OCI-LY1 (cell line): ENCODE results near the gene GABBR1.

Source experiments
- H2AFZ ChIP-seq: fragments of 200-600 bp; sonication (generic), shearing (Covaris generic); 2 replicates; pipeline ENCODE4 v1.6.0; 2014; ENCODE audit warnings: antibody characterized with exemption, mild to moderate bottlenecking, low read length
- H3F3A ChIP-seq: fragments of 200-600 bp; sonication (generic), shearing (Covaris generic); 2 replicates; pipeline ENCODE4 v1.6.0; 2014; ENCODE audit warnings: mild to moderate bottlenecking, antibody characterized with exemption, low read length, moderate library complexity; ENCODE audit not compliant: insufficient read depth
- H3K27ac ChIP-seq: fragments of 200-600 bp; sonication (generic); 2 replicates; pipeline ENCODE4 v1.5.1; 2014; ENCODE audit warnings: low read length, mixed run types, mild to moderate bottlenecking, low read depth; ENCODE audit not compliant: poor library complexity, severe bottlenecking
- H3K27me3 ChIP-seq: fragments of 200-600 bp; sonication (generic); 2 replicates; pipeline ENCODE4 v1.6.0; 2014; ENCODE audit warnings: antibody characterized with exemption, mild to moderate bottlenecking, low read length, moderate library complexity; ENCODE audit not compliant: insufficient read depth
- H3K36me3 ChIP-seq: fragments of 200-600 bp; sonication (generic); 2 replicates; pipeline ENCODE4 v1.6.1; 2014; ENCODE audit warnings: mild to moderate bottlenecking, antibody characterized with exemption, low read length, moderate library complexity, mixed read lengths; ENCODE audit not compliant: insufficient read depth
- H3K4me1 ChIP-seq: fragments of 200-600 bp; sonication (generic); 2 replicates; pipeline ENCODE4 v1.5.1; 2014; ENCODE audit warnings: mild to moderate bottlenecking, low read length, moderate library complexity; ENCODE audit not compliant: insufficient read depth, severe bottlenecking
- H3K4me2 ChIP-seq: fragments of 200-600 bp; sonication (generic), shearing (Covaris generic); 2 replicates; pipeline ENCODE4 v1.6.1; 2014; ENCODE audit warnings: low read length
- H3K4me3 ChIP-seq: fragments of 200-600 bp; sonication (generic); 2 replicates; pipeline ENCODE4 v1.5.1; 2014; ENCODE audit warnings: low read length, low read depth, mild to moderate bottlenecking, mixed read lengths; ENCODE audit not compliant: poor library complexity, severe bottlenecking
- H3K79me2 ChIP-seq: fragments of 200-600 bp; shearing (Covaris generic); 2 replicates; pipeline ENCODE4 v1.6.1; 2016; ENCODE audit warnings: mixed run types, low read length, mixed read lengths; ENCODE audit not compliant: insufficient read depth
- H3K9ac ChIP-seq: fragments of 200-600 bp; sonication (generic), shearing (Covaris generic); 2 replicates; pipeline ENCODE4 v1.6.1; 2014; ENCODE audit warnings: mild to moderate bottlenecking, low read length, mixed read lengths
- H3K9me2 ChIP-seq: fragments of 200-600 bp; sonication (generic), shearing (Covaris generic); 2 replicates; pipeline ENCODE4 v1.6.1; 2014; ENCODE audit warnings: low read depth, mild to moderate bottlenecking, low read length, mixed read lengths
- H3K9me3 ChIP-seq: fragments of 200-600 bp; shearing (Covaris generic); 2 replicates; pipeline ENCODE4 v1.6.1; 2014; ENCODE audit warnings: low read length, mixed read lengths
- H4K20me1 ChIP-seq: fragments of 200-600 bp; sonication (generic), shearing (Covaris generic); 2 replicates; pipeline ENCODE4 v1.6.0; 2016; ENCODE audit warnings: mild to moderate bottlenecking, low read length; ENCODE audit not compliant: insufficient read depth
- EZH2 ChIP-seq: fragments of 200-600 bp; sonication (generic), shearing (Covaris generic); IDR thresholded peaks from 2 replicates; pipeline ENCODE4 v1.8.0; 2017; ENCODE audit warnings: borderline replicate concordance, mixed run types, mild to moderate bottlenecking, antibody characterized with exemption, low read length, moderate library complexity, mixed read lengths
- TF ChIP-seq, protein P1 (sequence below): fragments of 200-600 bp; sonication (generic), shearing (Covaris generic); IDR thresholded peaks from 2 replicates; pipeline ENCODE4 v1.5.1; 2017; ENCODE audit warnings: mild to moderate bottlenecking, antibody characterized with exemption, low read length, moderate library complexity, mixed read lengths

The GABBR1 gene

DNA sequence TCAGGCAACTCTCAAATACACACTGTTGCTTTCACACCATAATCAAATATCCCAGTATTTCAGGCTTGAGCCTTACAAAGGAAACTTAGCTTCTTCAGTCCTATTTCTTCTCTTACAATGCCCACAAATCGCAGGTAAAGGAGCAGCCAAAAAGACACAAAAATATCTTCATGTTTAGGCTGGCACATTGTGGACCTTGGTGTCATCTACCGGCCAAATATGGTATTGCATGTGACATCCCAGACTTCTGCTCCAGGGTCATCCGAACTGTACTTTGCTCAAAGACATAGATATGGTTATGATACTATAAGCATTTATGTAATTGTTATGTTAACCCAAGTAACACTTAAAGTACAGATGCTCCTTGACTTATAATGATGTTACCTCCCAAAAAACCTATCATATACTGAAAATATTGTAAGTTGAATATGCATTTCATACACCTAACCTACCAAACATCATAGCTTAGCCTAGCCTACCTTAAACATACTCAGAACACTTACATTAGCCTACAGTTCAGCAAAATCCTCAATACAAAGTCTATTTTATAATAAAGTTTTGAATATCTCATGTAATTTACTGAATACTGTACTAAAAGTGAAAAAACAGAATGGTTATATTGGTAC, 43.4 kb downstream of the GABBR1 start:
- Histone ChIP-seq H3K79me2 (no peaks in the 10 kb centered on the region), H4K20me1 (no peaks in the 10 kb centered on the region), H3K4me1 (peaks cover 4% of the 10 kb centered on the region), H2AFZ (no peak overlapping the region), H3K36me3 (no peaks in the 10 kb centered on the region), H3K4me2 (no peak overlapping the region), H3K9me3 (no peaks in the 10 kb centered on the region), H3K27ac (no peak overlapping the region), H3K9me2 (no peaks in the 10 kb centered on the region), H3K4me3 (no peak overlapping the region), H3K9ac (no peak overlapping the region), H3F3A (no peaks in the 10 kb centered on the region), H3K27me3 (no peaks in the 10 kb centered on the region)
- TF ChIP-seq, protein P1, sequence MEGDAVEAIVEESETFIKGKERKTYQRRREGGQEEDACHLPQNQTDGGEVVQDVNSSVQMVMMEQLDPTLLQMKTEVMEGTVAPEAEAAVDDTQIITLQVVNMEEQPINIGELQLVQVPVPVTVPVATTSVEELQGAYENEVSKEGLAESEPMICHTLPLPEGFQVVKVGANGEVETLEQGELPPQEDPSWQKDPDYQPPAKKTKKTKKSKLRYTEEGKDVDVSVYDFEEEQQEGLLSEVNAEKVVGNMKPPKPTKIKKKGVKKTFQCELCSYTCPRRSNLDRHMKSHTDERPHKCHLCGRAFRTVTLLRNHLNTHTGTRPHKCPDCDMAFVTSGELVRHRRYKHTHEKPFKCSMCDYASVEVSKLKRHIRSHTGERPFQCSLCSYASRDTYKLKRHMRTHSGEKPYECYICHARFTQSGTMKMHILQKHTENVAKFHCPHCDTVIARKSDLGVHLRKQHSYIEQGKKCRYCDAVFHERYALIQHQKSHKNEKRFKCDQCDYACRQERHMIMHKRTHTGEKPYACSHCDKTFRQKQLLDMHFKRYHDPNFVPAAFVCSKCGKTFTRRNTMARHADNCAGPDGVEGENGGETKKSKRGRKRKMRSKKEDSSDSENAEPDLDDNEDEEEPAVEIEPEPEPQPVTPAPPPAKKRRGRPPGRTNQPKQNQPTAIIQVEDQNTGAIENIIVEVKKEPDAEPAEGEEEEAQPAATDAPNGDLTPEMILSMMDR, result peak; percentile 95
- no peak for TF ChIP-seq EZH2

DNA sequence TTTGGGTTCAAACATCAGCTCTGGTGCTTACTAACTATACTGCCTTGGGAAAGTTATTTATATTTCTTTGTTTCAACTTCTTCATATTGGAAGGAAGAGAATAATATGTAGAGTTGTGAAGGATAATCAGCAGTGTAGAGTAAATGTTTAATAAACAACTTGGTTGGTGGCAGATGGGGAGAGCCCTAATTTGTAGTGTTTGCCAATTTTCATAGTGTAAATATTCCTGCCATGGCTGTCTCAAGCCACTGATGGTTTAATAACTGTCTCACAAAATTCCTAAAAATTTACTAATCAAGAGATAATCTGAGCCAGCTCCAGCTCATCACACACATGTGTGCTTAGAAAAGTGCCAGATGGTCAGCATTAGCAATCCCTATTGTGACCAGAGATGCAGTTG, 48.2 kb downstream of the GABBR1 start, which contains the start of gene OR2H2:
OR2H2 (plus strand) TSS at position 301 of the 400 bp plus-strand sequence. CDS start 2,824 bp downstream, outside the sequence.
- Histone ChIP-seq H3K4me2 (no peak within 1 kb of the TSS), H3K27ac (no peak within 1 kb of the TSS), H3K79me2 (no peaks in the 10 kb centered on the region), H3K27me3 (no peaks in the 10 kb centered on the region), H3F3A (no peaks in the 10 kb centered on the region), H3K36me3 (no peaks in the 10 kb centered on the region), H2AFZ (no peak within 1 kb of the TSS), H3K9me3 (no peaks in the 10 kb centered on the region), H3K4me3 (no peak within 1 kb of the TSS), H4K20me1 (no peaks in the 10 kb centered on the region), H3K9ac (no peak within 1 kb of the TSS), H3K9me2 (no peaks in the 10 kb centered on the region), H3K4me1 (no peaks in the 10 kb centered on the region)
- TF ChIP-seq, protein P1, result no peak
- no peak for TF ChIP-seq EZH2

DNA sequence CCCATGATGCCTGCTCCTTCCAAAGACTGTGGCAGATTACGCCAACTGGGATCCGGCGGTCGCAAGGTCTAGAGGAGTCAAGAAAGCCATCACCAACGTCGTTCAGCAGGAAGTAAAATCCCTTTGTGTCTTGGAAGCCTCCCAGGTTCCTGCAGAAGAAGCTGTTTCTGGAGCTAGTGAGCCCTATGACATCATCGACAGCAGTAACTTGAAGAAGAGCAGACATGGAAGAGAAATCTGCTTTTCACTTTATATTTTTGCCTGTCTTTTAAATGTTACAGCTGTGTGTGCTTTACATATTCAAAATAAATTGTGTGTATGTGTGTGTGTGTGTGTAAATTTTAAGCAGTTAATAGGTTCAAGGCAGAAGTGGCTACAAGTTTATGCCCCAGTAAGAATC, 55.4 kb downstream of the GABBR1 start:
- Histone ChIP-seq H3K27me3 (no peaks in the 10 kb centered on the region), H3K9me3 (no peaks in the 10 kb centered on the region), H3K79me2 (no peaks in the 10 kb centered on the region), H3K4me3 (no peak overlapping the region), H4K20me1 (no peaks in the 10 kb centered on the region), H3K4me1 (no peaks in the 10 kb centered on the region), H2AFZ (no peak overlapping the region), H3K36me3 (no peaks in the 10 kb centered on the region), H3F3A (no peaks in the 10 kb centered on the region), H3K9ac (no peak overlapping the region), H3K9me2 (no peaks in the 10 kb centered on the region), H3K4me2 (no peak overlapping the region), H3K27ac (no peak overlapping the region)
- TF ChIP-seq, protein P1, result no peak
